ENCODE data around the gene BNIP3.

BNIP3 gene

GRCh38 chr10:132003282-132003924 lies 21.7 kb upstream of the BNIP3 start:
- no peak for TF ChIP-seq CTCF (IDR thresholded peaks at IDR 0.05; ENCODE audit: extremely low read depth, missing control alignments)
- no peak for DNase-seq (ENCODE audit: low spot score)

DNA sequence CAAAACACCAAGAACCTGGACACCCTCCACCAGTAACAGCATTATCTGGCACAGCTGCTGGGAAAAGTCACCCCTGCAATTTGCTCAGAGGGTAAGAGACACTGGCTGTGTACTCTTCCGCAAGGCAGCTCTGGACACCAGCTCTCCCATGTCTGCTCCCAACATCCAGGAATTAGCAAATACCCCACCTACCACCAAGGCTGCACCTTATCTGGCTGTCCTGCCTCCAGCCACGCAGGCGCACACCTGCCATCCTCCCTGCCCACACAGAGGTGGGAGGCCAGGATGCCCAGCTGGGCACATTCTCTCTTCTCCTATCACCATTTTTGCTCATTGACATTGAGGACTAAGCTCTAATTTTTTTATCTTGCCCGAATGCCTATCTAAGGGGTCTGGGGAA lies 20.3 kb upstream of the BNIP3 start:
- no peak for DNase-seq (ENCODE audit: low spot score)
- TF ChIP-seq CTCF (IDR thresholded peaks at IDR 0.05; ENCODE audit: extremely low read depth, missing control alignments): no peak

DNA sequence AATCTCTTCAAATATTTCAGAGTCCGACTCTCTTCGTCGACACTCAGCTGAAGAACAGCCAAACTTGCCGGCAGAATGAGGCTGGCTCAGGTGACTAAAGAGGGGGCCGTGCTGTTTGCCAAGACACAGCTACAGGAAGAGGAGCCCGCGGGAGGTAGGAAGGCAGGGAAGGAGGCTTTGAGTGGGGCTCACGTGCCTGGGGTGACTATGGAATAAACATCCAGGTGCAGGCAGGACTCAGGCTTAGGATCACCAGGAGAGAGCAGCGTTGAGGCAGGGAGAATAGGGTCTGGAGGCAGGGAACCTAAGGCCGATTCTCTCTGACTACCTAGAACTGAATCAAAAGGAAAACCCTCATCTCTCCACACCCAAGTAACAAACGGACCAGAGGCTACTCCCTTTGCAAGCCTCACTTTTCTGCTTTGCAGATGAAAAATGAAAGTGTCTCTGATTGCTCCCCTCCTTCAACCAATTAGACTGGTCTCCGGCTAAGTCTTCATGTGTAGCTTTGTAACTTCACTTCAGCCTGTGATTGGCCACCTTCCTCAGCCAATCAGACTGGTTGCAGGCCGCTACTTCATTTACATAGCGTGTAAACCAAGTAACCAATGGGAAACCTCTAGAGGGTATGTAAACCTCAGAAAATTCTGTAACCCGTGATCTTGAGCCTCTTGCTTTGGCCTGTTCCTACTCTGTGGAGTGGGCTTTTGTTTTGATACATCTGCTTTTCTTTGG lies 19.7 kb upstream of the BNIP3 start:
- TF ChIP-seq CTCF (IDR thresholded peaks at IDR 0.05; ENCODE audit: extremely low read depth, missing control alignments): no peak
- DNase-seq (ENCODE audit: low spot score): no peak

DNA sequence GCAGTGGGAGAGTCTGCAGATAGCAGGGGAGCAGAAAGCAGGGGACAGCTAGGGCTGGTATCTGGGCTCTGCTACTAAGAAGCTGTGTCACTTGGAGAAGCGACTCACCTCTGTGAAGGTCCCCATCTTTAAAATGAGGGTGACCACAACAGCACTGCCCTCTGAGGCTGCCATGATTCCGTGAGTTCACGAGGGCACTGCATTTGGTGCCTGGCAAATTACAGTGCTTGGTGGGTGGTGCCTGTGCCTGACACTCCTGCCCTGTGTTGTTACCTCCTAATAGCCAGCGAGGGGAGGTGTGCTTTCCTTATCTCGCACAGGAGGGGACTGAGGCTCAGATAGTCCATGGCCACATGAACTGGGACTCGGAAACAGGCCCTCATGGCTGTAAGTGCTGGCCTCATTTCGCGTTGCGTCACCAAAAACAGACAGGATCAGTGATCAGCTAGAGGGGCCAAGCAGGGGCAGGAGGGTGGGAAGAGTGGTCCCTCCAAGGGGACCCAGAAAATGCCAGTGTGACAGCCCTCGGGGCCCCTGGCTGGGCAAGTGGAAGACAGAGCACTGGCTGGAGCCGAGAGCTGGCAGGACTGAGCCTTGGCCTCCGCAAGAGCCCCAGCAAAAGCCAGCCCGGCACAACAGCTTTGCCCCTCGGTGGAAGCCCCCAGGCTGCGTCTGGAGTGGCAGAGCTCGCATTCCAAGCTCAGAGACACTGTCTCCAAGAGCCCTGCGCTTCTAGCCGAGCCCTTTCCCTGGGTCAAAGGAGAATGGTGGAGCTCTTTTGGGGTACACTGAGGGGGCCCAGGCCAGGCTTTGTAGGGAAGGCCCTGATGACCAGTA lies 17.3 kb upstream of the BNIP3 start:
- DNase-seq (ENCODE audit: low spot score): no peak
- TF ChIP-seq CTCF (IDR thresholded peaks at IDR 0.05; ENCODE audit: extremely low read depth, missing control alignments): no peak

DNA sequence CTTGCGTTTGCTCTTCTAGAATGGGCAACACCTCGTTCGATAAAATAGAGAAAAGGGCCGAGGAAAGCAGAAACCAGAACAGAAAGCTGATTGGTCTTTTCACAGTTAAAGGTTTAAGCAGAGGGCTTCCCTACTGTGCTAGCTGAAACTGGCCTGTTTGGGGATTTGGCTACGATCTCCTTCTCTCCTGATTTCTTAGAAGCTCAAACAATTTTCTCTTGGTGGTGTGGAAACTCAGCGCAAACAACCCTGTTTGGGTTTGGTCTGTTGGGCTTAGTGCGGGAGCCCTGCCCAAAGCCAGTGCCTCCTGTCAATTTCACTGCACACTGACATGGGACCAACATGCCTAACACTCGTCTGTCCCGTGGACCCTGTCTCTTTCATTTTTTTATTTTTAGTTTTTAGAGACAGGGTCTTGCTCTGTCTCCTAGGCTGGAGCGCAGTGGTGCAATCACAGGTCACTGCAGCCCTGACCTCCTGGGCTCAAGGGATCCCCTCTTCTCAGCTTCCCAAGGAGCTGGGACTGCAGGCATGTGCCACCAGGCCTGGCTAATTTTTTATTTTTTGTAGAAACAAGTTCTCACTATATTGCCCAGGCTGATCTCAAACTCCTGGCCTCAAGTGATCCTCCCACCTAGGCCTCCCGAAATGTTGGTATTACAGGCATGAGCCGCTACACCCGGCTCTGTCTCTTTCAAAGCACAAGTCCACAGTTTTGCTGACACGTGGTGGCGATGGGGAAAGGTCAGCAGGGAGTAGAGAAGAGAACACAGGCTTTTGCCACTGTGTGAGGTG lies 16.5 kb upstream of the BNIP3 start:
- no peak for DNase-seq (ENCODE audit: low spot score)
- no peak for TF ChIP-seq CTCF (IDR thresholded peaks at IDR 0.05; ENCODE audit: extremely low read depth, missing control alignments)

- DNase-seq (ENCODE audit: low spot score): no peak
- no peak for TF ChIP-seq CTCF (IDR thresholded peaks at IDR 0.05; ENCODE audit: extremely low read depth, missing control alignments)
Measured at GRCh38 chr10:131997366-131998049, 15.8 kb upstream of the BNIP3 start.

All from GM20000 (cell line).